K562 (cell line): ENCODE data around the gene TMTC2. TPM values are rescaled to one million over a fixed set of nuclear protein-coding genes. Genes with fewer than 3 reads are reported as not detected.

Experiments used
- ATAC-seq: fragments of 200-7000 bp; cut with Tn5 transposase; 3 replicates; pipeline ENCODE4 v1.9.1; 2020; ENCODE audit warnings: moderate library complexity
- BruUV-seq: library from RNA; stranded (reverse); fragments of 400-500 nt; replicated peaks from 2 replicates; lab custom pipeline; 2021; lab: Mats Ljungman, UMichigan
- CTCF ChIA-PET: fragments of 300-600 bp; formaldehyde crosslinking; extraction: SDS; loops from one replicate; lab custom pipeline; 2021; ENCODE audit warnings: low intra/inter-chr PET ratio; lab: Yijun Ruan, JAX
- POLR2A ChIA-PET: fragments of 300-600, 350-650 bp; sonication (Branson Sonifier 250); formaldehyde crosslinking; extraction: SDS; loops from one replicate; lab custom pipeline; 2021; ENCODE audit warnings: antibody characterized with exemption, inconsistent platforms; lab: Yijun Ruan, JAX
- DNase-seq, 4 experiments: peaks; one replicate each; pipeline versions ENCODE4 v3.0.0 to v3.0.0-alpha.2; 2011 to 2018; ENCODE audit warnings: low spot score in 3 of 4, mixed read lengths in 3 of 4; ENCODE audit errors: extremely low read depth in 1 of 4
- FAIRE-seq: peaks from 2 replicates; lab custom pipeline; 2011; peaks lifted over from hg19 to GRCh38; lab: Jason Lieb, UNC
- H2AFZ ChIP-seq: 2 replicates; pipeline ENCODE4 v1.6.0; 2011; ENCODE audit warnings: low read depth, low read length, control low read depth, inconsistent platforms
- H3K27ac ChIP-seq: fragments of 200-600 bp; 3 replicates; pipeline ENCODE4 v1.8.0; 2011; ENCODE audit warnings: low read depth, mild to moderate bottlenecking, control low read depth, inconsistent platforms, low read length, moderate library complexity, mixed read lengths; ENCODE audit errors: extremely low read depth
- H3K27me3 ChIP-seq, 2 experiments: fragments of 300-600 bp in 1 of 2; 2 replicates in 1 of 2; 3 replicates in 1 of 2; pipeline versions ENCODE4 v1.6.0 to v1.8.0; 2011; ENCODE audit warnings: inconsistent platforms in 2 of 2, low read length in 2 of 2, mild to moderate bottlenecking in 1 of 2, mixed read lengths in 1 of 2, moderate library complexity in 1 of 2; ENCODE audit not compliant: control insufficient read depth in 2 of 2, insufficient read depth in 2 of 2
- H3K36me3 ChIP-seq: fragments of 300-600 bp; 3 replicates; pipeline ENCODE4 v1.8.0; 2011; ENCODE audit warnings: mild to moderate bottlenecking, low read length, inconsistent platforms; ENCODE audit not compliant: control insufficient read depth, insufficient read depth
- H3K4me1 ChIP-seq, 2 experiments: fragments of 200-600 bp in 1 of 2; replicated peaks in 1 of 2; 2 replicates in 1 of 2; 3 replicates in 1 of 2; pipeline versions ENCODE4 v1.5.1 to v1.8.0; 2011; ENCODE audit warnings: inconsistent platforms in 2 of 2, low read length in 2 of 2, mild to moderate bottlenecking in 1 of 2, mixed read lengths in 1 of 2, moderate library complexity in 1 of 2; ENCODE audit not compliant: control insufficient read depth in 2 of 2, insufficient read depth in 2 of 2
- H3K4me2 ChIP-seq: 2 replicates; pipeline ENCODE4 v1.6.1; 2011; ENCODE audit warnings: low read length, control low read depth, inconsistent platforms, mixed read lengths; ENCODE audit not compliant: insufficient read depth
- H3K4me3 ChIP-seq: fragments of 200-600 bp; sonication (generic), shearing (Covaris generic); 2 replicates; pipeline ENCODE4 v1.5.1; 2016; ENCODE audit warnings: control low read depth, inconsistent platforms
- H3K79me2 ChIP-seq: fragments of 200-600 bp; 3 replicates; pipeline ENCODE4 v1.8.0; 2011; ENCODE audit warnings: low read length, inconsistent platforms; ENCODE audit not compliant: control insufficient read depth, insufficient read depth
- H3K9ac ChIP-seq, 2 experiments: 2 replicates each; pipeline versions ENCODE4 v1.6.0 to v1.6.1; 2011; ENCODE audit warnings: low read depth in 2 of 2, low read length in 2 of 2, control low read depth in 1 of 2, inconsistent platforms in 1 of 2, mild to moderate bottlenecking in 1 of 2, mixed read lengths in 1 of 2; ENCODE audit not compliant: insufficient read depth in 1 of 2
- H3K9me1 ChIP-seq: one replicate; pipeline ENCODE4 v1.6.0; 2011; ENCODE audit warnings: inconsistent platforms, mild to moderate bottlenecking, low read length, moderate library complexity; ENCODE audit not compliant: control insufficient read depth, insufficient read depth
- H3K9me3 ChIP-seq: replicated peaks from 2 replicates; pipeline ENCODE4 v1.5.1; 2011; ENCODE audit warnings: low read depth, low read length, inconsistent platforms; ENCODE audit not compliant: control insufficient read depth, insufficient read depth
- H4K20me1 ChIP-seq: replicated peaks from 2 replicates; pipeline ENCODE4 v1.6.1; 2011; ENCODE audit warnings: low read length, inconsistent platforms, mixed read lengths; ENCODE audit not compliant: control insufficient read depth, insufficient read depth
- ATF3 ChIP-seq, 2 experiments: fragments of 450-650 bp in 1 of 2; sonication (generic) in 1 of 2; formaldehyde crosslinking in 1 of 2; IDR thresholded peaks in 1 of 2; conservative IDR thresholded peaks in 1 of 2; 2 replicates each; pipeline versions ENCODE4 v1.6.1 to v1.8.1; 2016 to 2023; ENCODE audit warnings: mild to moderate bottlenecking in 2 of 2, moderate library complexity in 2 of 2, inconsistent platforms in 1 of 2, missing genetic modification reagents in 1 of 2
- C11orf30 ChIP-seq: fragments of 450-650 bp; IDR thresholded peaks from 2 replicates; pipeline ENCODE4 v1.6.1; 2016; ENCODE audit warnings: low read depth, mild to moderate bottlenecking
- CSDE1 ChIP-seq, 2 experiments: fragments of 450-650 bp; IDR thresholded peaks; 2 replicates each; pipeline ENCODE4 v1.6.1; 2016; ENCODE audit warnings: mild to moderate bottlenecking in 1 of 2
- EWSR1 ChIP-seq: fragments of 450-650 bp; IDR thresholded peaks from 2 replicates; pipeline ENCODE4 v1.6.1; 2018; ENCODE audit warnings: borderline replicate concordance, mild to moderate bottlenecking, low read depth, moderate library complexity; ENCODE audit not compliant: partially characterized antibody
- FOXK1 ChIP-seq: sonication (generic); formaldehyde crosslinking; IDR thresholded peaks from 2 replicates; pipeline ENCODE4 v1.8.0; 2022; ENCODE audit warnings: missing genetic modification reagents, mild to moderate bottlenecking, borderline replicate concordance
- SNRNP70 ChIP-seq: fragments of 200-400 bp; formaldehyde crosslinking; optimal IDR thresholded peaks from 2 replicates; pipeline ENCODE3; 2017; ENCODE audit warnings: low read depth, low read length
- ZBTB7A ChIP-seq: IDR thresholded peaks from 2 replicates; pipeline ENCODE4 v1.6.1; 2011; ENCODE audit warnings: low read depth, mild to moderate bottlenecking, low read length, moderate library complexity, borderline replicate concordance; ENCODE audit not compliant: control insufficient read depth
- ZNF280B ChIP-seq: fragments of 250-450 bp; sonication (Bioruptor Pico); IDR thresholded peaks from 2 replicates; pipeline ENCODE4 v1.5.1; 2021; ENCODE audit warnings: mild to moderate bottlenecking
- ZNF354B ChIP-seq: fragments of 250-450 bp; sonication (Bioruptor Pico); IDR thresholded peaks from 2 replicates; pipeline ENCODE4 v1.4.0; 2020
- ZNF384 ChIP-seq: IDR thresholded peaks from 2 replicates; pipeline ENCODE4 v1.6.1; 2012; ENCODE audit warnings: low read depth, low read length, improper control_type of control experiment
- ZNF395 ChIP-seq: fragments of 200-800 bp; sonication (Bioruptor generic); IDR thresholded peaks from 2 replicates; pipeline ENCODE4 v1.6.1; 2017; ENCODE audit warnings: missing genetic modification characterization, missing compliant biosample characterization
- ZNF445 ChIP-seq: fragments of 250-450 bp; sonication (Bioruptor Pico); IDR thresholded peaks from 2 replicates; pipeline ENCODE4 v1.4.0; 2020; ENCODE audit warnings: low read depth, mild to moderate bottlenecking, moderate library complexity
- WGBS: fragments of 100-300 bp; shearing (Covaris generic); methylation state at CpG from one replicate; pipeline ENCODE4 v1.1.6; 2016; ENCODE audit warnings: low coverage, mixed read lengths; ENCODE audit not compliant: insufficient coverage; ENCODE audit errors: missing lambda C conversion rate; 5-methylcytosine and 5-hydroxymethylcytosine counted together
- in situ Hi-C: fragments of 300-500 bp; cut with MboI; formaldehyde crosslinking; loops from 4 replicates; pipeline ENCODE4 v1.15.0; 2018; ENCODE audit warnings: inconsistent platforms, mixed read lengths
- intact Hi-C: fragments of 100-400 bp; cut with micrococcal nuclease; formaldehyde crosslinking; loops from 2 replicates; pipeline ENCODE4 v1.14.2; 2022
- polyA plus RNA-seq, 8 experiments: library from polyadenylated mRNA; depleted of rRNA in 4 of 8; stranded (reverse) in 5 of 8; unstranded in 3 of 8; fragments of >200 nt; fragmentation: Nextera tagmentation in 2 of 8; fragmentation: Illumina TruSeq in 1 of 8; extraction: Ambion mirVana in 2 of 8; extraction: Trizol in 1 of 8; gene quantifications; 2 replicates each; pipeline versions ENCODE4 v1.2.1 to v1.2.3, GENCODE V29; 2011 to 2014; ENCODE audit warnings: inconsistent platforms in 1 of 8, missing spikeins in 1 of 8
- total RNA-seq, 7 experiments: library from RNA; depleted of rRNA in 6 of 7; stranded (reverse); fragments of >200 nt in 6 of 7; fragmentation: Illumina TruSeq in 2 of 7; extraction: Trizol in 2 of 7; gene quantifications; 2 replicates each; pipeline versions ENCODE4 v1.2.1 to v1.2.3, GENCODE V29; 2011 to 2021; ENCODE audit warnings: low replicate concordance in 1 of 7

Gene TMTC2
- total and polyA plus RNA-seq, 9 of the 15 experiments (the other 6 are each of a cell fraction or from before 2014, with no cell fraction given), result 0.29 to 1.1 (median 0.55) TPM

GRCh38 chr12:82981150-82981549, 294.4 kb downstream of the TMTC2 start:
- no TSS peak for BruUV-seq
- Histone ChIP-seq H3K9ac (no peak overlapping the region), H3K4me1 (no peaks in the 10 kb centered on the region; a peak in 1 of 5 replicates), H4K20me1 (no peaks in the 10 kb centered on the region), H3K9me3 (no peaks in the 10 kb centered on the region), H2AFZ (no peak overlapping the region), H3K4me3 (no peak overlapping the region), H3K79me2 (no peaks in the 10 kb centered on the region), H3K4me2 (no peak overlapping the region), H3K27ac (no peak overlapping the region), H3K9me1 (no peaks in the 10 kb centered on the region), H3K36me3 (no peaks in the 10 kb centered on the region), H3K27me3 (no peaks in the 10 kb centered on the region; a peak in 1 of 5 replicates)
- no peak for FAIRE-seq
- intact Hi-C loops, result no loop called here
- 0% methylated on average over 1 of the region's 1 CpG for WGBS
- TF ChIP-seq ATF3 (IDR thresholded peaks at IDR 0.05) (0 out of 2 replicates have a peak, but pooled peaks have one; percentile 28), ATF3 (CRISPR knock-in tag; conservative IDR thresholded peaks at IDR 0.05) (no peak), EWSR1 (no peak)
- CTCF ChIA-PET, result no interaction called here
- ATAC-seq, result no peak
- POLR2A ChIA-PET, result no interaction called here
- DNase-seq, result no peak
- in situ Hi-C loops, result no loop called here

GRCh38 chr12:82994117-82994516, 307.4 kb downstream of the TMTC2 start:
- H3K27ac ChIP-seq, result no peak overlapping the region
- BruUV-seq, result no TSS peak
- no peak for FAIRE-seq
- no peaks in the 10 kb centered on the region for H4K20me1 ChIP-seq
- ChIA-PET CTCF (no interaction called here), POLR2A (no interaction called here)
- H3K27me3 ChIP-seq, result no peaks in the 10 kb centered on the region
- H3K9me1 ChIP-seq, result no peaks in the 10 kb centered on the region
- H3K9ac ChIP-seq, result no peak overlapping the region
- intact Hi-C loops, result no loop called here
- no peaks in the 10 kb centered on the region for H3K79me2 ChIP-seq
- H3K9me3 ChIP-seq, result no peaks in the 10 kb centered on the region
- H3K4me3 ChIP-seq, result no peak overlapping the region
- ATAC-seq, result no peak
- in situ Hi-C loops, result no loop called here
- H3K4me2 ChIP-seq, result no peak overlapping the region
- no peak overlapping the region for H2AFZ ChIP-seq
- WGBS, result 29% methylated on average over 12 of the region's 12 CpGs
- no peaks in the 10 kb centered on the region for H3K4me1 ChIP-seq
- DNase-seq, result no peak
- H3K36me3 ChIP-seq, result no peaks in the 10 kb centered on the region
- TF ChIP-seq ZNF384, result no peak
- no peak for TF ChIP-seq ZNF395 (CRISPR knock-in tag)
- no peak for TF ChIP-seq ZBTB7A
- no peak for TF ChIP-seq SNRNP70
- TF ChIP-seq C11orf30, result no peak
- no peak for TF ChIP-seq ZNF354B
- no peak for TF ChIP-seq FOXK1
- TF ChIP-seq ZNF445, result no peak
- TF ChIP-seq CSDE1 (IDR thresholded peaks at IDR 0.05), result no peak
- no peak for TF ChIP-seq ZNF280B (CRISPR knock-in tag)
